AG10803 (cell line): ENCODE measurements around the gene WASF1.

Source experiments
- DNase-seq: peaks from one replicate; pipeline ENCODE4 v3.0.0; 2010; ENCODE audit warnings: low read depth
- H3K4me3 ChIP-seq: 2 replicates; pipeline ENCODE4 v1.5.1; 2011; ENCODE audit warnings: mild to moderate bottlenecking, low read length, control low read depth
- TF ChIP-seq, protein P1 (sequence below): conservative IDR thresholded peaks from 2 replicates; pipeline ENCODE4 v1.5.1; 2011; ENCODE audit warnings: mild to moderate bottlenecking, low read length, control low read depth, inconsistent platforms

Gene WASF1

DNA sequence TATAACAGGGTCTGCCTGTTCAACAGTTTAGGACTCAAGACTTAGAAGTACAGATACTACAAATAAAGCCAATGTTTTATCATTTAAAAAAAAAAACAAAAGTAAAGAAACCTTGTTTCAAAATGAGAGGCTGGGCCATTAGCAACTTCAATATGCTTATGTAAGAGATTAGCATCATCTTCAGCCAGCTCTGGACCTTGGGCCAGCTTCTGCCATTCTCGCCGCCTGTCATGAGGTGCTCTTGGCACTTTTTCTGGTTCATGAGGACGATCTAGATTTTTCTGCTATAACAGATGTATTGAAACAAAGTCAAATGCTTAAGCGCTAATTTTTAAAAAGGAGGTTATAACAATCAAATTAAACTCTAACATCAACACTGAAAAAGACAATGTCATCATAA lies 74.2 kb downstream of the WASF1 start:
- no peak overlapping the region for H3K4me3 ChIP-seq
- TF ChIP-seq, protein P1, sequence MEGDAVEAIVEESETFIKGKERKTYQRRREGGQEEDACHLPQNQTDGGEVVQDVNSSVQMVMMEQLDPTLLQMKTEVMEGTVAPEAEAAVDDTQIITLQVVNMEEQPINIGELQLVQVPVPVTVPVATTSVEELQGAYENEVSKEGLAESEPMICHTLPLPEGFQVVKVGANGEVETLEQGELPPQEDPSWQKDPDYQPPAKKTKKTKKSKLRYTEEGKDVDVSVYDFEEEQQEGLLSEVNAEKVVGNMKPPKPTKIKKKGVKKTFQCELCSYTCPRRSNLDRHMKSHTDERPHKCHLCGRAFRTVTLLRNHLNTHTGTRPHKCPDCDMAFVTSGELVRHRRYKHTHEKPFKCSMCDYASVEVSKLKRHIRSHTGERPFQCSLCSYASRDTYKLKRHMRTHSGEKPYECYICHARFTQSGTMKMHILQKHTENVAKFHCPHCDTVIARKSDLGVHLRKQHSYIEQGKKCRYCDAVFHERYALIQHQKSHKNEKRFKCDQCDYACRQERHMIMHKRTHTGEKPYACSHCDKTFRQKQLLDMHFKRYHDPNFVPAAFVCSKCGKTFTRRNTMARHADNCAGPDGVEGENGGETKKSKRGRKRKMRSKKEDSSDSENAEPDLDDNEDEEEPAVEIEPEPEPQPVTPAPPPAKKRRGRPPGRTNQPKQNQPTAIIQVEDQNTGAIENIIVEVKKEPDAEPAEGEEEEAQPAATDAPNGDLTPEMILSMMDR = no peak
- DNase-seq = no peak

DNA sequence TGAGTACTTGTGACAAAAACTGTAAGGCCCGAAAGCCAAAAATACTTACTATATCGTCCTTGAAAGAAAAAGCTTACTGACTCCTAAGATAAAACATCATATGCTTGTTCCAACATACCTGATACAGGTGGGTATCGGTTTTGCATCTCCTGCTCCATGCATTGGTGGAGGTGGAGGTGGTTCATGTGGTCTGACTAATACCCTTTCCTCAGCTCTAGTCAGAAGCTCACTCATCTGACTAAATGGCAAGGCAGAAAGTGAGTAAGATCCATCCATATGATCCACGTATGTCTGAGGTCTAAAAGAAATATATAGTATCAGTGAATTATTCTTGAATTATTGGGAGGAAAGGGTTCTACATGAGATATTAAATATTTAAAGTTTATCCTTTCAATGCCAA lies 76.2 kb downstream of the WASF1 start:
- no peak overlapping the region for H3K4me3 ChIP-seq
- no peak for DNase-seq
- TF ChIP-seq, protein P1 = no peak

DNA sequence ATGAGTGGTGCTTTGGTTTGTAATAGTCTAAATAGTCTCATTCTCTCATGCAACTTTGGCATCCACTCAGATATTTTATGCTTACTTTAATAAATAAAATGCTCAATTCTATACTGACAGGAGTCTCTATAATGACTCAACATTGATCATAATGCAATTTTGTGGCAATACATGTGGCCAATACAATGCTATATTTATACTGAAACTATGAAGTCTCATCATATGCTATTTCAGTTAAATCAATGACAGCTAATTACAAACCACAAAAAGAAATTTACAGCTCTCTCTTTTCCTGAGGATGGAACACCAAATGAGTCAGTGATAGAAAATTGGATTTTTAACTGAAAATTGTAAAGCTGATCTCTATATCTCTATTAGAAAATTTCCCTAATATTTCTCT lies 77.1 kb downstream of the WASF1 start:
- peak; percentile 22 for DNase-seq
- TF ChIP-seq, protein P1 = no peak
- no peak overlapping the region for H3K4me3 ChIP-seq

DNA sequence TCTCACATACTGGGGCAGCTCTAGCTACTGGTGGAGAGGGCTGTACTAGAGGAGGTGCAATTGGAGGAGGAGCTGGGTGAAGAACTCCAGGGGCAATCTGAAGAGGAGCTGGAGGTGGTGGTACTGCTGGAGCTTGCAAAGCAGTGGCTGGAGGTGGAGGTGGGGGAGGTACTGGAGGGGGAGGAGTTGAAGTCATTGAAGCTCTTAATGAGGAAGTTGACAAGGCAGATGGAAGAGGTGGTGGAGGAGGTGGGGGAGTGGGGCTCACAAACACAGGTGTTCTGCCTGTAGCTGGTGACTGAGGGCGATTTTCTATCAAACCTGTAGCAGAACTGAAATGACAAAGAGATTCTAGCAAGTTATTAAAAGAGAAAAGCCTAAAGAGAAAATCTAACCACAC lies 77.6 kb downstream of the WASF1 start:
- DNase-seq = no peak
- TF ChIP-seq, protein P1 = no peak
- H3K4me3 ChIP-seq = no peak overlapping the region

DNA sequence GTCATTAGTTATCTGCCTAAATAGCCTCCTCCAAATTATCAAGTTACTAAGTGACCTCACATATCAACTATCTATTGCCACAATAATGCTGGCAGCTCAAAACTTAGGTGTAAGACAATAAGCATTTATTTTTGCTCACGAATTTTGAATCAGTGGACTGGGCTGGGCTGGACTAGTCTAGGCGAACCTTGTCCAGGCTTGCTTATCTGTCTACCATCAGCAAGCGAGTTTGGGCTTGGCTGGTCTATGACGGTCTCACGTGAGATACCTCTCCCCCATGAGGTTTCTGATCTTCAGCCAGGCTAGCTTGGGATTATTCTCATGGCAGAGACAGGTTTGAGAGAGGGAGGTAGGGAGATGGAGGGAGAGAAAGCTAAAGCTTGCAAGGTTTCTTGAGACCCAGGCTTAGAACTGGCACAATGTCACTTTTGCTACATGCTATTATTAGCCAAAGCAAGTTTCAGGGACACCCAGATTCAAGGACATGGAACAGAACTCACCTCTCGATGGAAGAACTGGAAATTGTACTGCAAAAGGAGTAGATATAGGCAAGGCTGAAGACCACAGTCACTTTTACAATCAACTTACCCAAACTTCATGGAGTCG lies 80.9 kb downstream of the WASF1 start:
- H3K4me3 ChIP-seq = no peak overlapping the region
- TF ChIP-seq, protein P1 = no peak
- DNase-seq = no peak

DNA sequence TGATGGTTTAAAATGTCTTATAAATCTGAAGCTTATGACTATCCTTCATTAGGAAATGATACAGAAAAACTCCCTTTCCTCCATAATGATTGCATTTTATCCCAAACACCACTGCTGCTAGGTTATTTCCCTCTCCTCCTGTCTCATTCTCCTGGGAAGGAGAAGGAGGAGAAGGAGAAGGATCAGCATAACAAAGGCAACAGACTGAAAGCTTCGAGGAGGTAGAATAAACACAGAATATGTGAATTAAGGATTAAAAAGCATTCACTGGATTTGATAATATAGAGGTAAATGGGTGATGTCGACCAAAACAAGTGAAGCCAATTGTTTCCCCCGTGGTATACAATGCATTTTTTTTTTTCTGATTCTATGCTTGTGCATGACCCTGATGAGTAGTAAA lies 82.0 kb downstream of the WASF1 start:
- TF ChIP-seq, protein P1 = no peak
- no peak for DNase-seq
- no peak overlapping the region for H3K4me3 ChIP-seq

DNA sequence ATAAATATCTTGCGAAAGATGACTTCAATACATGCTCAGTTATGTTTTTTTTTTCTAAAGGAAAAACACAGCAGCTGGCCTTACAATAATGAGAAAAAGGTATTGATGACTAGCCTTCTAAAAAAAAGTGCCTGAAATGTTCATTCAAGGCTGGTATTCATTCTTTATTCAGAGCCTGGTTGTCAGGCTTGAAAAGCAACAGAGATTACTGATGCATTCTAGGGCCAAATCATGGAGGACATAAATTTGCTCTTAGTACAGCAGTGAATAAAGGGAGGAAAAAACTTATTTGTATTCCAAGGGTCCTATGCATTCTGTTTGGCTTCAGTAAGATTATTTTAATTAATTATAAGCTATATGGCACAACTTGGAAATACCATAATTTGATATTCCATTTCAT lies 83.5 kb downstream of the WASF1 start:
- TF ChIP-seq, protein P1 = no peak
- no peak overlapping the region for H3K4me3 ChIP-seq
- no peak for DNase-seq
